Astrocyte (in vitro differentiated cells and primary cell): ENCODE data around the gene PTCD3.

Experiments
- CTCF ChIP-seq: IDR thresholded peaks from 2 replicates; pipeline ENCODE4 v1.5.1; 2011; ENCODE audit warnings: low read depth, mild to moderate bottlenecking, inconsistent platforms, low read length, moderate library complexity; ENCODE audit not compliant: insufficient read depth
- EZH2 ChIP-seq: IDR thresholded peaks from 2 replicates; pipeline ENCODE4 v1.6.1; 2012; ENCODE audit warnings: mild to moderate bottlenecking, low read length, inconsistent platforms; ENCODE audit not compliant: insufficient read depth

GRCh38 chr2:86105969-86106945, at the start of gene PTCD3:
- TF ChIP-seq CTCF (no peak), EZH2 (no peak)
